GM12865 (cell line): ENCODE results near the gene TRMT61A.

Source experiments
- DNase-seq: peaks from one replicate; pipeline ENCODE4 v3.0.0; 2010; ENCODE audit warnings: low read depth
- H3K4me3 ChIP-seq: 2 replicates; pipeline ENCODE4 v1.5.1; 2011; ENCODE audit warnings: mild to moderate bottlenecking, low read depth, low read length, control low read depth
- TF ChIP-seq, protein P1 (sequence below): IDR thresholded peaks from 2 replicates; pipeline ENCODE4 v1.5.1; 2011; ENCODE audit warnings: low read length, control low read depth, low read depth, inconsistent platforms; ENCODE audit not compliant: insufficient read depth; ENCODE audit errors: missing control alignments

TRMT61A gene

DNA sequence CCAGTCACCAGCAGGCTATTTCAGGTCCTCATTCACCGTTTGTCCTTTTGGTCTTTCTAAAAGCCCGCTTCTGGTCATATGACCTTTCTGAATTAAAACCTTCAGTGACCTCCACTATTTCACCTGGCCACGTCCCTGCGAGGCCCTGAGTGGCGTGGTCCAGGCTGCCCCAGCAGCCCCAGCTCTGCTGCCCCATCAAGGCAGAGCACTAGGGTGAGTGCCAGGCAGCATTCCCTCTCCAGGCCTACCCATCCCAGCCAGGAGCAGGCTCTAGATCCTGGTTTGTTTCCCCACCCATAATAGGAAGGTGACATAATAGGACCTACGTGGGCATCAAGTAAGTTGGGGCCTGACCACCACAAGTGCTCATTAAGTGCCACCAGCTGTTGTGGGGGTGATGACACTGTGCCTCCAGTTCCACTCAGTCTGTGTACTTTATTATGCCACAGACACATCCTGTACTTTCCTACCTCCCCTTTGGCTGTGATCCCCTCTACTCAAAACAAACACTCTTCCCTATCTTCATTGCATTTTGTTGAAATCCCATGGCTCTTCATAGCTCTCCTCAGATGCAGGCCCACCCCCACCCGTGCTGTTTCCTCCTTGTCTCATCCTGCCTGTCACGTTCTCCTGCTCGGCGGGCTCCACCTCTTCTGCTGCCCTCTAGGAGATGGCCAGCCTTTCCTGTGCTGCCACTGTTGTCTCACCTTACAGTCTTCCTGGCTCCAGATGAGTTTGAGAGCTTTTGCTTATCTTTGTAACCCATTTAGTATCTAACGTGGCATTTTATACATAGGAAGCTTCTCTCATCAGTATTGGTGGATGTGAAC is 27.7 kb upstream of the TRMT61A start:
- no peak overlapping the region for H3K4me3 ChIP-seq
- TF ChIP-seq, protein P1, sequence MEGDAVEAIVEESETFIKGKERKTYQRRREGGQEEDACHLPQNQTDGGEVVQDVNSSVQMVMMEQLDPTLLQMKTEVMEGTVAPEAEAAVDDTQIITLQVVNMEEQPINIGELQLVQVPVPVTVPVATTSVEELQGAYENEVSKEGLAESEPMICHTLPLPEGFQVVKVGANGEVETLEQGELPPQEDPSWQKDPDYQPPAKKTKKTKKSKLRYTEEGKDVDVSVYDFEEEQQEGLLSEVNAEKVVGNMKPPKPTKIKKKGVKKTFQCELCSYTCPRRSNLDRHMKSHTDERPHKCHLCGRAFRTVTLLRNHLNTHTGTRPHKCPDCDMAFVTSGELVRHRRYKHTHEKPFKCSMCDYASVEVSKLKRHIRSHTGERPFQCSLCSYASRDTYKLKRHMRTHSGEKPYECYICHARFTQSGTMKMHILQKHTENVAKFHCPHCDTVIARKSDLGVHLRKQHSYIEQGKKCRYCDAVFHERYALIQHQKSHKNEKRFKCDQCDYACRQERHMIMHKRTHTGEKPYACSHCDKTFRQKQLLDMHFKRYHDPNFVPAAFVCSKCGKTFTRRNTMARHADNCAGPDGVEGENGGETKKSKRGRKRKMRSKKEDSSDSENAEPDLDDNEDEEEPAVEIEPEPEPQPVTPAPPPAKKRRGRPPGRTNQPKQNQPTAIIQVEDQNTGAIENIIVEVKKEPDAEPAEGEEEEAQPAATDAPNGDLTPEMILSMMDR: no peak
- no peak for DNase-seq

DNA sequence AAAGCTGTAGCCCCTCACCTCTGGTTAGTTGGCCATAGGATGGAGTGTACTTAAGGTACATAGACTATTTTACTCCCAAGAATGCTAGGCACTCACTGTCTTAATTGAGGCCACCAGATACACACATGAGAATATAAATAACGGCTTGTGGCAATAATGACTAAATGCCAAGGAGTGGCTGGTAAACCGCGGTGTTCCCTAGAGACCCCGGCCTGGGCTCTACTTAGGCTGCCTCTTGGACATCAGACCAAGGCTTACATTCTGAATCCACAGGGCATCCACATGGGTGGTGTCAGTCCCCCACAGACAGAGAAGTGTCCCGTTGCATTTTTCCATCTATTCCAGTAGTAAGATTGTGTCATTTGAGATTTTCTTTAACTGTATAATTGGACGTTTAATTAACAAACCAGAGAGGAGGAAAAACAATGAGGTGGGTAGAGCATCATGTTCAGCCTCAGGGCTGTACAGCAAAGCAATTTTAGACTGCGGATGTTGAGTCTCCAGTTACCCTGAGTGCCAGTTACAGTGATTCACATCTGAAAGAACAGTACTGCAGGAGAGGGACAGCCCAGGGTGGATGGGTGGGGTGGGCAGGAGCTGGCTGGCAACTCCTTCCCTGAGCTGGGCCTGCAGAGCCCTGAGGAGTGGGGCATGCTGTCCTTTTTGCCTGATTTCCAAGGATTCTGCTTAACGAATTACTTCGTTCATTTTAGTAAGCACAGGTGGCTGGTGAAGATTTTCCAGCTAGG is 26.9 kb upstream of the TRMT61A start:
- no peak overlapping the region for H3K4me3 ChIP-seq
- TF ChIP-seq, protein P1: no peak
- DNase-seq: no peak

DNA sequence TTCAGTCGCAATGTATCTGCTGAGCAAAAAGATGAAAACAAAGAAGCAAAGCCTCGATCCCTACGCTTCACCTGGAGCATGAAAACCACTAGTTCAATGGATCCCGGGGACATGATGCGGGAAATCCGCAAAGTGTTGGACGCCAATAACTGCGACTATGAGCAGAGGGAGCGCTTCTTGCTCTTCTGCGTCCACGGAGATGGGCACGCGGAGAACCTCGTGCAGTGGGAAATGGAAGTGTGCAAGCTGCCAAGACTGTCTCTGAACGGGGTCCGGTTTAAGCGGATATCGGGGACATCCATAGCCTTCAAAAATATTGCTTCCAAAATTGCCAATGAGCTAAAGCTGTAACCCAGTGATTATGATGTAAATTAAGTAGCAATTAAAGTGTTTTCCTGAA is 26.1 kb upstream of the TRMT61A start:
- no peak for DNase-seq
- no peak overlapping the region for H3K4me3 ChIP-seq
- TF ChIP-seq, protein P1: no peak

DNA sequence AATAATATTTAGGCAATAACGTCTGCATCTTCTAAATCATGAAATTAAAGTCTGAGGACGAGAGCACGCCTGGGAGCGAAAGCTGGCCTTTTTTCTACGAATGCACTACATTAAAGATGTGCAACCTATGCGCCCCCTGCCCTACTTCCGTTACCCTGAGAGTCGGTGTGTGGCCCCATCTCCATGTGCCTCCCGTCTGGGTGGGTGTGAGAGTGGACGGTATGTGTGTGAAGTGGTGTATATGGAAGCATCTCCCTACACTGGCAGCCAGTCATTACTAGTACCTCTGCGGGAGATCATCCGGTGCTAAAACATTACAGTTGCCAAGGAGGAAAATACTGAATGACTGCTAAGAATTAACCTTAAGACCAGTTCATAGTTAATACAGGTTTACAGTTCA is 25.7 kb upstream of the TRMT61A start:
- H3K4me3 ChIP-seq: no peak overlapping the region
- TF ChIP-seq, protein P1: no peak
- DNase-seq: no peak

DNA sequence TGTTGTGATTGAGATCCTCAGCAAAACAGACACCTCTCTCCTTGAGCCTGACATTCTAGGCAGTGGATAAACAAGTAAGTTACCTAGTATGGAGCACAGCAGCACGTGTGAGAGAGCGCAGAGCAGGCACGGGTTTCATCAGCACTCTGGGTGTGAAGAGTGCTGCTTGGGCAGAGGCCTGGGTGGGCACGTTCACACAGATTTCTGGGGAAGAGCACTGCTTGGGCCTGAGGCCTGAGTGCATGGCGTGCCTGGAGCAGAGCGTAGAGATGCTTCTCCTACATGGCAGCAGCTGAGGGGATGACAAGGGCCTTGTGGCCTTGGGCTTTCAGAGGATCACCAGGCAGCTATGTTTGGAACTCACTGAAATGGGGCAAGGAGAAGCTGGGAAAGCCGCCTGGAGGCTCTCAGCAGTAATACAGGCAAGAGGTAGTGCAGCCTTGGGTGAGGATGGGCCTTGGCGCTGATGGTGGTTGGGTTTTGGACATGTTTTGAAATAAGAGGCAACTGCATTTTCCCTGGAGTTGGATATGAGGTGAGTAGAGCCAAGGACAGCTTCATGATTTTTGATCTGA is 23.9 kb upstream of the TRMT61A start:
- no peak overlapping the region for H3K4me3 ChIP-seq
- TF ChIP-seq, protein P1: no peak
- DNase-seq: no peak

DNA sequence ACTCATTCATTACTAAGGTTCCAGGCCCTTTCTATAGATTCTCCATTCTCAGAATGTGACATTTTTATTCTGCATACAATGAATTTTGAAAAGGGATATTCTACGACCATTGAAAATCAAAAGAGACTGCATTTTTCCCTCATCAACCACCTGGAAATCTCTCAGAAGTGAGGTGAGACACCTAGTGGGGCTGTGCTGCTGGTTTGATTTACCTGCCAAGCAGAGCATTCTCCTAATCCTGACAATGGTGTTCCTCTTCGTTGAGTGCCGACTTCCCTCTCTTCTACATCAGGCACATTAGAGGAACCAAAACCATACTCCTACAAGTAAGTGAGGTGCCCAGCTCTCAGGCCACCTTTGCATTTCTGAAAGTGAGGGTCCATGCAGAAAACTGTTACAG is 21.2 kb upstream of the TRMT61A start:
- TF ChIP-seq, protein P1: no peak
- DNase-seq: no peak
- H3K4me3 ChIP-seq: no peak overlapping the region
